SU-DHL-6 (cell line): ENCODE results near the gene BANP.
"Not testable (repeated sequence)": the region's sequence is repeated elsewhere in the genome, so short reads cannot be mapped to it uniquely, and the experiment has no call there.

ENCODE experiments used
- H2AFZ ChIP-seq: fragments of 200-600 bp; sonication (generic); 2 replicates; pipeline ENCODE4 v1.6.1; 2014; ENCODE audit warnings: low read depth, mild to moderate bottlenecking, moderate library complexity, mixed read lengths, antibody characterized with exemption, low read length; ENCODE audit not compliant: severe bottlenecking
- H3F3A ChIP-seq: fragments of 200-600 bp; shearing (Covaris generic); 2 replicates; pipeline ENCODE4 v1.6.0; 2016; ENCODE audit warnings: antibody characterized with exemption, mild to moderate bottlenecking; ENCODE audit not compliant: insufficient read depth
- H3K27ac ChIP-seq: fragments of 200-600 bp; sonication (generic); 2 replicates; pipeline ENCODE4 v1.5.1; 2016; ENCODE audit warnings: low read depth, mild to moderate bottlenecking, low read length, moderate library complexity, mixed read lengths
- H3K27me3 ChIP-seq: fragments of 200-600 bp; sonication (generic), shearing (Covaris generic); 2 replicates; pipeline ENCODE4 v1.6.0; 2014; ENCODE audit warnings: mild to moderate bottlenecking, low read length
- H3K36me3 ChIP-seq: fragments of 200-600 bp; sonication (generic); 2 replicates; pipeline ENCODE4 v1.6.1; 2014; ENCODE audit warnings: mild to moderate bottlenecking, low read length, mixed read lengths
- H3K4me2 ChIP-seq: fragments of 300-600, 200-600 bp; shearing (Covaris generic), sonication (generic); 2 replicates; pipeline ENCODE4 v1.6.0; 2014; ENCODE audit warnings: low read length, low read depth, mild to moderate bottlenecking; ENCODE audit not compliant: poor library complexity, severe bottlenecking
- H3K4me3 ChIP-seq: fragments of 200-600 bp; sonication (generic); 2 replicates; pipeline ENCODE4 v1.5.1; 2014; ENCODE audit warnings: antibody characterized with exemption, low read length, mild to moderate bottlenecking, mixed read lengths; ENCODE audit not compliant: insufficient read depth, poor library complexity, severe bottlenecking
- H3K79me2 ChIP-seq: fragments of 200-600 bp; sonication (generic); 2 replicates; pipeline ENCODE4 v1.6.1; 2014; ENCODE audit warnings: mild to moderate bottlenecking, low read length, moderate library complexity; ENCODE audit not compliant: insufficient read depth
- H3K9ac ChIP-seq: fragments of 200-600 bp; sonication (generic); 2 replicates; pipeline ENCODE4 v1.7.0; 2014; ENCODE audit warnings: mild to moderate bottlenecking, low read length
- H3K9me2 ChIP-seq: fragments of 200-600 bp; sonication (generic); replicated peaks from 2 replicates; pipeline ENCODE4 v1.6.1; 2014; ENCODE audit warnings: low read length; ENCODE audit not compliant: insufficient read depth
- H3K9me3 ChIP-seq: fragments of 200-600 bp; sonication (generic); 2 replicates; pipeline ENCODE4 v1.6.1; 2014; ENCODE audit warnings: low read length, mixed read lengths; ENCODE audit not compliant: insufficient read depth
- H4K20me1 ChIP-seq: fragments of 200-600 bp; sonication (generic); 2 replicates; pipeline ENCODE4 v1.6.1; 2014; ENCODE audit warnings: low read depth, mild to moderate bottlenecking, antibody characterized with exemption, low read length, moderate library complexity, mixed read lengths
- CTCF ChIP-seq: fragments of 200-600 bp; sonication (generic); IDR thresholded peaks from one replicate; pipeline ENCODE4 v1.5.1; 2017; ENCODE audit warnings: antibody characterized with exemption, mild to moderate bottlenecking, low read length, moderate library complexity; ENCODE audit not compliant: insufficient read depth, poor library complexity, severe bottlenecking
- EZH2phosphoT487 ChIP-seq: fragments of 200-600 bp; sonication (generic), shearing (Covaris generic); conservative IDR thresholded peaks from 2 replicates; pipeline ENCODE4 v1.6.1; 2018; ENCODE audit warnings: mild to moderate bottlenecking, antibody characterized with exemption, low read length, moderate library complexity, mixed read lengths

BANP gene

DNA sequence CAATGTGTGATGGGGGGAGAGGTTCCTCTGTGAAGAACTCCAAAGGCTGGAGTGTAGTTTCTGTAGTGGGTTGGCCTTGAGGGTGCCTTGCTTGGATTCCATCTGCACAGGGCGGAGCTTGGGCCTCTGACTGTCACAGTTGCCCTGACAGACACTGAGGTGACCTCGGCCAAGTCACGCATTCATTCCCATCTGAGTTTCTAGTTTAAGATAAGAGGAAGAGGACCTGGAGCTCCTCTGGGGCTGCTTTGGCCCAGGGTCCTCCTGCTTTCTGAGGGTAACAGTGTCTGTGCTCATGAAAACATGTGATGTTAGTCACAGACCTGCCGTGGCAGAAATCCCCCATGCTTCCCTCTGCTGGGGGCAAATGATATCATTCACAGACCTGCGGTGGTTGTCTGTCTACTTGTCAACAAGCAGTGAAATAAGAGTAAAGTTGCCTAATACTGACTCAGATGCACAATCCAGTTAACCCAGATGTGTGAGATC lies 35.2 kb downstream of the BANP start:
- not testable (repeated sequence) for H2AFZ ChIP-seq, H3K4me3 ChIP-seq, H4K20me1 ChIP-seq, H3K36me3 ChIP-seq, H3K27ac ChIP-seq, H3K4me2 ChIP-seq, H3K9ac ChIP-seq, H3K79me2 ChIP-seq, H3K9me3 ChIP-seq, H3F3A ChIP-seq, H3K27me3 ChIP-seq, H3K9me2 ChIP-seq

DNA sequence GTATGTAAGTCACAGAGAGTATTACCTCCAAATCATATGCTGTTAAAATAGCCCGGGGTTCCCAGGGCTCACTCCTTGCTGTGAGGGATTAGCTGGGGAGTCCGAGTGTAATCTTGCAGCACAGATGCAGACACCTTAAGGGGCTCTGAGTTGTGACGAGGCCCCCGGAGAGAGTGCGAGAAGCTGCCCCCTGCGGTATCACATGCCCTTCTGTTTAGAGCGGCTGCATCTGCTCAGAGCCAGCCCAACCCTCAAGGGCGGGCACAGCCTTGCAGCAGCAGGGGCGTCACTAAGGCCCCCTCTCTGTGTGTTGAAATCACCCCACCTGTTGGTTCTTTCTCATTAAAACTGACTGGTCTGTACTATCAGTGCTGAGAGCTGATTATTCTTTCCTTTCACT lies 37.4 kb downstream of the BANP start:
- not testable (repeated sequence) for H3K4me2 ChIP-seq, H3K27ac ChIP-seq, H3F3A ChIP-seq, H3K4me3 ChIP-seq, H2AFZ ChIP-seq, H4K20me1 ChIP-seq, H3K9me3 ChIP-seq, H3K27me3 ChIP-seq, H3K9ac ChIP-seq, H3K9me2 ChIP-seq, H3K36me3 ChIP-seq, H3K79me2 ChIP-seq

DNA sequence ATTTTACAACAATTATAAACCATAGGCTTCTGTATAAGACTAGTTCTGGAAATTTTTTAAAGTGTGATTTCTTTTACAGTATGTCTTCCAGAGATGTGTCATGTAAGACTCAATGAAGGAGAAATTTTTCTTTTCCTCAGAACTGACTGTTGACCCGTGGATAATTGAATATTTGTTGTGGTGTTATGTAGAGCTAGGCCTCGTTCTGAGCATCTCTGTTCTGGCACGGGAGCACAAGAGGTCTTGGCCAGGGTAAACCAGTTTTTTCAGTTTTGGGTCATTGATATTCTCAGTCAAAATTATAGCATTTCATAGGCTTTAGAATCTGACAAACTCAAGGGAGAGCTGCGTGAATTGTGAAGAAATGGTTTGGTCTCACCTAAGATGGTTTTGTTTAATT lies 39.0 kb downstream of the BANP start:
- not testable (repeated sequence) for H3K36me3 ChIP-seq, H3K27ac ChIP-seq, H3K27me3 ChIP-seq, H3K4me3 ChIP-seq, H3K4me2 ChIP-seq, H2AFZ ChIP-seq, H3F3A ChIP-seq, H3K9ac ChIP-seq, H3K9me2 ChIP-seq, H3K9me3 ChIP-seq, H3K79me2 ChIP-seq, H4K20me1 ChIP-seq

- not testable (repeated sequence) for H3K4me3 ChIP-seq, H3F3A ChIP-seq, H3K9ac ChIP-seq, H3K36me3 ChIP-seq, H3K27ac ChIP-seq, H3K79me2 ChIP-seq, H4K20me1 ChIP-seq, H3K4me2 ChIP-seq, H3K9me2 ChIP-seq, H2AFZ ChIP-seq, H3K9me3 ChIP-seq, H3K27me3 ChIP-seq
Observed at GRCh38 chr16:87992142-87992541, 40.9 kb downstream of the BANP start.

- Histone ChIP-seq H2AFZ (no peak overlapping the region), H3K36me3 (no peaks in the 10 kb centered on the region)
- TF ChIP-seq EZH2phosphoT487 (no peak), CTCF (no peak)
Observed at GRCh38 chr16:87993901-87994300, 42.7 kb downstream of the BANP start.

More at GRCh38 chr16:87993901-87994300, 42.7 kb downstream of the BANP start:
- Histone ChIP-seq H3F3A (no peaks in the 10 kb centered on the region), H3K27ac (no peak overlapping the region), H4K20me1 (peaks cover 4% of the 10 kb centered on the region; the same call in 1 of the 2 replicates), H3K9me3 (no peaks in the 10 kb centered on the region), H3K4me3 (no peak overlapping the region), H3K27me3 (no peaks in the 10 kb centered on the region), H3K9ac (no peak overlapping the region), H3K4me2 (no peak overlapping the region), H3K79me2 (no peaks in the 10 kb centered on the region), H3K9me2 (no peaks in the 10 kb centered on the region)
